HepG2 (cell line): ENCODE results near the gene CMTM1. TPM values are rescaled to one million over a fixed set of nuclear protein-coding genes. Genes with fewer than 3 reads are reported as not detected.

Experiments
- ETV5 ChIP-seq: IDR thresholded peaks from 2 replicates; pipeline ENCODE4 v1.6.1; 2018; ENCODE audit warnings: missing biosample characterization, missing genetic modification reagents, inconsistent platforms, borderline replicate concordance
- FOXC1 ChIP-seq: sonication (generic); formaldehyde crosslinking; IDR thresholded peaks from 2 replicates; pipeline ENCODE4 v1.8.0; 2022; ENCODE audit warnings: mild to moderate bottlenecking, missing genetic modification reagents, borderline replicate concordance
- HNRNPUL1 ChIP-seq: fragments of 200-400 bp; formaldehyde crosslinking; IDR thresholded peaks from 2 replicates; pipeline ENCODE4 v1.6.1; 2017; ENCODE audit warnings: low read depth, mild to moderate bottlenecking, low read length, moderate library complexity
- LCORL ChIP-seq, 2 experiments: fragments of 450-650 bp in 1 of 2; sonication (generic) in 1 of 2; formaldehyde crosslinking in 1 of 2; IDR thresholded peaks; 2 replicates each; pipeline versions ENCODE4 v1.5.0 to v1.6.1; 2017 to 2020; ENCODE audit warnings: antibody characterized with exemption in 1 of 2, missing genetic modification reagents in 1 of 2
- REPIN1 ChIP-seq: sonication (generic); formaldehyde crosslinking; IDR thresholded peaks from 2 replicates; pipeline ENCODE4 v1.8.0; 2022; ENCODE audit warnings: missing genetic modification reagents, low read depth, mild to moderate bottlenecking, borderline replicate concordance
- ZBTB21 ChIP-seq: sonication (generic); formaldehyde crosslinking; IDR thresholded peaks from 2 replicates; pipeline ENCODE4 v1.4.0; 2020; ENCODE audit warnings: missing genetic modification reagents
- ZC3H13 ChIP-seq: sonication (generic); formaldehyde crosslinking; IDR thresholded peaks from 2 replicates; pipeline ENCODE4 v1.8.1; 2023; ENCODE audit warnings: mild to moderate bottlenecking, missing genetic modification reagents, moderate library complexity
- ZFP82 ChIP-seq: sonication (generic); formaldehyde crosslinking; IDR thresholded peaks from 2 replicates; pipeline ENCODE4 v1.5.1; 2020; ENCODE audit warnings: mild to moderate bottlenecking, missing genetic modification reagents, borderline replicate concordance
- ZNF589 ChIP-seq: sonication (generic); formaldehyde crosslinking; conservative IDR thresholded peaks from 2 replicates; pipeline ENCODE4 v1.8.0; 2022; ENCODE audit warnings: mild to moderate bottlenecking, moderate library complexity, missing genetic modification reagents
- ZNF672 ChIP-seq: sonication (generic); formaldehyde crosslinking; IDR thresholded peaks from 2 replicates; pipeline ENCODE4 v1.8.1; 2022; ENCODE audit warnings: missing genetic modification reagents
- ZNF768 ChIP-seq: sonication (generic); formaldehyde crosslinking; IDR thresholded peaks from 2 replicates; pipeline ENCODE4 v1.4.0; 2020; ENCODE audit warnings: missing genetic modification reagents
- polyA plus RNA-seq, 8 experiments: library from polyadenylated mRNA; depleted of rRNA in 3 of 8; stranded (reverse) in 7 of 8; unstranded in 1 of 8; fragments of >200 nt; fragmentation: Illumina TruSeq in 4 of 8; extraction: Trizol in 4 of 8; gene quantifications; 2 replicates each; pipeline versions ENCODE4 v1.2.1 to v1.2.3, GENCODE V29; 2011 to 2016; ENCODE audit warnings: low read depth in 4 of 8, missing spikeins in 1 of 8, mixed read lengths in 1 of 8; ENCODE audit not compliant: insufficient read depth in 1 of 8
- total RNA-seq, 5 experiments: library from RNA; depleted of rRNA; stranded (reverse); fragments of >200 nt; fragmentation: Illumina TruSeq; extraction: Trizol; gene quantifications; 2 replicates each; pipeline ENCODE4 v1.2.3, GENCODE V29; 2016; ENCODE audit warnings: low read depth in 1 of 5
- TF ChIP-seq, protein P1 (sequence below): sonication (generic); formaldehyde crosslinking; IDR thresholded peaks from 2 replicates; pipeline ENCODE4 v1.5.1; 2020; ENCODE audit warnings: mild to moderate bottlenecking, missing genetic modification reagents
- TF ChIP-seq, protein P2 (sequence below): sonication (generic); formaldehyde crosslinking; IDR thresholded peaks from 2 replicates; pipeline ENCODE4 v1.5.0; 2020; ENCODE audit warnings: mild to moderate bottlenecking, missing genetic modification reagents, borderline replicate concordance
- TF ChIP-seq, protein P3 (sequence below): IDR thresholded peaks from 2 replicates; pipeline ENCODE4 v1.6.1; 2016; ENCODE audit warnings: missing biosample characterization, missing genetic modification reagents, low read depth
- TF ChIP-seq, protein P4 (sequence below): sonication (generic); formaldehyde crosslinking; IDR thresholded peaks from 2 replicates; pipeline ENCODE4 v1.4.0; 2020; ENCODE audit warnings: missing genetic modification reagents, borderline replicate concordance
- TF ChIP-seq, protein P5 (sequence below): IDR thresholded peaks from 2 replicates; pipeline ENCODE4 v1.6.1; 2016; ENCODE audit warnings: missing compliant biosample characterization, missing genetic modification reagents, borderline replicate concordance

Gene CMTM1
- total and polyA plus RNA-seq, 2 of the 13 experiments (the other 11 are each of a cell fraction or from before 2014, with no cell fraction given), result 1.7 to 2.9 TPM

DNA sequence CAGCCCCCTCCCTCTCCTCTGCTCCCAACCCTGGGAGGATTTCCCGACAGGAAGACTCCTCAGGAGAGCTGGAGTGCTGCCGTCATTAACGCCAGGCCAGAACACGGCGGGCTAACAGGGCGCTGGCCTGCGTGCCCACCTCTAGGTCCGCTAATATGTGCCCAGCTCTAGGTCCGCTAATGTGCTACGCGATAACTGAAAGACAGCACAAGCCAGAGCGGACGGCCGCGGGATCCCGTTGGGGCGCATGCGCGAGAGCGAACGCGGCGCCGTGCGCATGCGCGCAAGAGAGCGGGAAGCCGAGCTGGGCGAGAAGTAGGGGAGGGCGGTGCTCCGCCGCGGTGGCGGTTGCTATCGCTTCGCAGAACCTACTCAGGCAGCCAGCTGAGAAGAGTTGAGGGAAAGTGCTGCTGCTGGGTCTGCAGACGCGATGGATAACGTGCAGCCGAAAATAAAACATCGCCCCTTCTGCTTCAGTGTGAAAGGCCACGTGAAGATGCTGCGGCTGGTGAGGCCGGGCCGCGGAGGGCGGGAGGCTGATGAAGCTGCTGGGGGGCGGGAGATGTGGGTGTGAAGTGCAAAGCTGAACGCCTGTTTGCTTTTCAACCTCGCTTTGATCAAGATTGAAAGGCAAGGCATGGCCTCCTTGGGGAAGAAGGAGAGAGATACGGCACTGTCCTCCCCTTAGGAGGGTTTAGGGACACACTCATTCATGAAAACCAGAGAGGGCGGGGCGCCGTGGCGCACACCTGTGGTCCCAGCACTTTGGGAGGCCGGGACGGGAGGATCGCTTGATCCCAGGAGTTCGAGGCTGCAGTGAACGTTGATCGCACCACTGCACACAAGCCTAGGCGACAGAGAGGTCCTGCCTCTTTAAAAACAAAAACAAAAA is 13.7 kb upstream of the CMTM1 start, which contains the start of gene CKLF (continued):
- TF ChIP-seq, protein P1, sequence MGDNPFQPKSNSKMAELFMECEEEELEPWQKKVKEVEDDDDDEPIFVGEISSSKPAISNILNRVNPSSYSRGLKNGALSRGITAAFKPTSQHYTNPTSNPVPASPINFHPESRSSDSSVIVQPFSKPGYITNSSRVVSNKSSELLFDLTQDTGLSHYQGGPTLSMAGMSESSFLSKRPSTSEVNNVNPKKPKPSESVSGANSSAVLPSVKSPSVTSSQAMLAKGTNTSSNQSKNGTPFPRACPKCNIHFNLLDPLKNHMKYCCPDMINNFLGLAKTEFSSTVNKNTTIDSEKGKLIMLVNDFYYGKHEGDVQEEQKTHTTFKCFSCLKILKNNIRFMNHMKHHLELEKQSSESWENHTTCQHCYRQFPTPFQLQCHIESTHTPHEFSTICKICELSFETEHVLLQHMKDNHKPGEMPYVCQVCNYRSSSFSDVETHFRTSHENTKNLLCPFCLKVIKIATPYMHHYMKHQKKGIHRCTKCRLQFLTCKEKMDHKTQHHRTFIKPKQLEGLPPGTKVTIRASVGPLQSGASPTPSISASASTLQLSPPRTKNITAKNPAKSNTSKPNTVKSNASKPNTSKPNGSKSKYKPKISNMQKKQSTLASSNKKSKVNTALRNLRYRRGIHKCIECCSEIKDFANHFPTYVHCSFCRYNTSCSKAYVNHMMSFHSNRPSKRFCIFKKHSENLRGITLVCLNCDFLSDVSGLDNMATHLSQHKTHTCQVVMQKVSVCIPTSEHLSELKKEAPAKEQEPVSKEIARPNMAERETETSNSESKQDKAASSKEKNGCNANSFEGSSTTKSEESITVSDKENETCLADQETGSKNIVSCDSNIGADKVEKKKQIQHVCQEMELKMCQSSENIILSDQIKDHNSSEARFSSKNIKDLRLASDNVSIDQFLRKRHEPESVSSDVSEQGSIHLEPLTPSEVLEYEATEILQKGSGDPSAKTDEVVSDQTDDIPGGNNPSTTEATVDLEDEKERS (CRISPR knock-in tag), result peak; percentile 98
- TF ChIP-seq ZNF589 (CRISPR knock-in tag) (peak; percentile 97; the same call in 1 of the 2 replicates), ZFP82 (CRISPR knock-in tag) (no peak), ZBTB21 (CRISPR knock-in tag) (0 out of 2 replicates have a peak, but pooled peaks have one; percentile 42), LCORL (IDR thresholded peaks at IDR 0.05) (no peak), LCORL (CRISPR knock-in tag; IDR thresholded peaks at IDR 0.05) (peak; percentile 94), ZC3H13 (CRISPR knock-in tag) (peak; percentile 99), ZNF672 (CRISPR knock-in tag) (peak; percentile 98), FOXC1 (CRISPR knock-in tag) (peak; percentile 100), ZNF768 (peak; percentile 92), REPIN1 (peak; percentile 91; the same call in 1 of the 2 replicates), HNRNPUL1 (no peak), ETV5 (peak; percentile 69)
- TF ChIP-seq, protein P2, sequence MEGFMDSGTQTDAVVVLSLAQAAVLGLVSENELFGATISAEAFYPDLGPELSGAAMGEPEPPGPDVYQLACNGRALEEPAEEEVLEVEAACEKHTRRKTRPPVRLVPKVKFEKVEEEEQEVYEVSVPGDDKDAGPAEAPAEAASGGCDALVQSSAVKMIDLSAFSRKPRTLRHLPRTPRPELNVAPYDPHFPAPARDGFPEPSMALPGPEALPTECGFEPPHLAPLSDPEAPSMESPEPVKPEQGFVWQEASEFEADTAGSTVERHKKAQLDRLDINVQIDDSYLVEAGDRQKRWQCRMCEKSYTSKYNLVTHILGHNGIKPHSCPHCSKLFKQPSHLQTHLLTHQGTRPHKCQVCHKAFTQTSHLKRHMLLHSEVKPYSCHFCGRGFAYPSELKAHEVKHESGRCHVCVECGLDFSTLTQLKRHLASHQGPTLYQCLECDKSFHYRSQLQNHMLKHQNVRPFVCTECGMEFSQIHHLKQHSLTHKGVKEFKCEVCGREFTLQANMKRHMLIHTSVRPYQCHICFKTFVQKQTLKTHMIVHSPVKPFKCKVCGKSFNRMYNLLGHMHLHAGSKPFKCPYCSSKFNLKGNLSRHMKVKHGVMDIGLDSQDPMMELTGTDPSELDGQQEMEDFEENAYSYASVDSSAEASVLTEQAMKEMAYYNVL (CRISPR knock-in tag), result peak; percentile 83; the same call in 1 of the 2 replicates
- TF ChIP-seq, protein P3, sequence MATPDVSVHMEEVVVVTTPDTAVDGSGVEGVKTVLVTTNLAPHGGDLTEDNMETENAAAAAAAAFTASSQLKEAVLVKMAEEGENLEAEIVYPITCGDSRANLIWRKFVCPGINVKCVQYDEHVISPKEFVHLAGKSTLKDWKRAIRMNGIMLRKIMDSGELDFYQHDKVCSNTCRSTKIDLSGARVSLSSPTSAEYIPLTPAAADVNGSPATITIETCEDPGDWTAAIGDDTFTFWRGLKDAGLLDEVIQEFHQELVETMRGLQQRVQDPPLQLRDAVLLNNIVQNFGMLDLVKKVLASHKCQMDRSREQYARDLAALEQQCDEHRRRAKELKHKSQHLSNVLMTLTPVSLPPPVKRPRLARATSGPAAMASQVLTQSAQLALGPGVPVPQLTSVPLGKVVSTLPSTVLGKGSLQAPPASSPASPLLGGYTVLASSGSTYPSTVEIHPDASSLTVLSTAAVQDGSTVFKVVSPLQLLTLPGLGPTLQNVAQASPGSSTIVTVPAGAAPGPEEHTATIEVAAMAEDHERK (CRISPR knock-in tag), result peak; percentile 53; the same call in 1 of the 2 replicates
- TF ChIP-seq, protein P4, sequence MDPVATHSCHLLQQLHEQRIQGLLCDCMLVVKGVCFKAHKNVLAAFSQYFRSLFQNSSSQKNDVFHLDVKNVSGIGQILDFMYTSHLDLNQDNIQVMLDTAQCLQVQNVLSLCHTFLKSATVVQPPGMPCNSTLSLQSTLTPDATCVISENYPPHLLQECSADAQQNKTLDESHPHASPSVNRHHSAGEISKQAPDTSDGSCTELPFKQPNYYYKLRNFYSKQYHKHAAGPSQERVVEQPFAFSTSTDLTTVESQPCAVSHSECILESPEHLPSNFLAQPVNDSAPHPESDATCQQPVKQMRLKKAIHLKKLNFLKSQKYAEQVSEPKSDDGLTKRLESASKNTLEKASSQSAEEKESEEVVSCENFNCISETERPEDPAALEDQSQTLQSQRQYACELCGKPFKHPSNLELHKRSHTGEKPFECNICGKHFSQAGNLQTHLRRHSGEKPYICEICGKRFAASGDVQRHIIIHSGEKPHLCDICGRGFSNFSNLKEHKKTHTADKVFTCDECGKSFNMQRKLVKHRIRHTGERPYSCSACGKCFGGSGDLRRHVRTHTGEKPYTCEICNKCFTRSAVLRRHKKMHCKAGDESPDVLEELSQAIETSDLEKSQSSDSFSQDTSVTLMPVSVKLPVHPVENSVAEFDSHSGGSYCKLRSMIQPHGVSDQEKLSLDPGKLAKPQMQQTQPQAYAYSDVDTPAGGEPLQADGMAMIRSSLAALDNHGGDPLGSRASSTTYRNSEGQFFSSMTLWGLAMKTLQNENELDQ (CRISPR knock-in tag), result peak; percentile 13; the same call in 1 of the 2 replicates
- TF ChIP-seq, protein P5, sequence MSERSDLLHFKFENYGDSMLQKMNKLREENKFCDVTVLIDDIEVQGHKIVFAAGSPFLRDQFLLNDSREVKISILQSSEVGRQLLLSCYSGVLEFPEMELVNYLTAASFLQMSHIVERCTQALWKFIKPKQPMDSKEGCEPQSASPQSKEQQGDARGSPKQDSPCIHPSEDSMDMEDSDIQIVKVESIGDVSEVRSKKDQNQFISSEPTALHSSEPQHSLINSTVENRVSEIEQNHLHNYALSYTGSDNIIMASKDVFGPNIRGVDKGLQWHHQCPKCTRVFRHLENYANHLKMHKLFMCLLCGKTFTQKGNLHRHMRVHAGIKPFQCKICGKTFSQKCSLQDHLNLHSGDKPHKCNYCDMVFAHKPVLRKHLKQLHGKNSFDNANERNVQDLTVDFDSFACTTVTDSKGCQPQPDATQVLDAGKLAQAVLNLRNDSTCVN (CRISPR knock-in tag), result peak; percentile 90
